H9 (cell line): ENCODE measurements around the gene SLC45A1. TPM values are rescaled to one million over a fixed set of nuclear protein-coding genes. Genes with fewer than 3 reads are reported as not detected.

Experiments
- DNase-seq: peaks from one replicate; pipeline ENCODE4 v3.0.0-alpha.2; 2017
- H2AFZ ChIP-seq: one replicate; pipeline ENCODE4 v1.6.1; 2013; ENCODE audit warnings: mild to moderate bottlenecking, low read length, control low read depth, moderate library complexity
- H2AK5ac ChIP-seq: 2 replicates; pipeline ENCODE4 v1.6.1; 2013; ENCODE audit warnings: low read length, control low read depth, mixed read lengths; ENCODE audit not compliant: insufficient read length
- H2BK120ac ChIP-seq: one replicate; pipeline ENCODE4 v1.6.1; 2013; ENCODE audit warnings: low read depth, mild to moderate bottlenecking, low read length, control low read depth, inconsistent platforms; ENCODE audit not compliant: poor library complexity, severe bottlenecking
- H2BK12ac ChIP-seq: 2 replicates; pipeline ENCODE4 v1.6.1; 2013; ENCODE audit warnings: low read length, control low read depth, mixed read lengths, low read depth; ENCODE audit not compliant: insufficient read length
- H2BK15ac ChIP-seq: 2 replicates; pipeline ENCODE4 v1.6.1; 2013; ENCODE audit warnings: low read depth, low read length, control low read depth
- H2BK20ac ChIP-seq: one replicate; pipeline ENCODE4 v1.6.1; 2013; ENCODE audit warnings: low read depth, mild to moderate bottlenecking, low read length, control low read depth, inconsistent platforms; ENCODE audit not compliant: poor library complexity, severe bottlenecking
- H2BK5ac ChIP-seq: 2 replicates; pipeline ENCODE4 v1.6.1; 2013; ENCODE audit warnings: low read length, control low read depth, mixed read lengths; ENCODE audit not compliant: insufficient read length
- H3K14ac ChIP-seq: 2 replicates; pipeline ENCODE4 v1.6.1; 2013; ENCODE audit warnings: low read length, control low read depth; ENCODE audit not compliant: insufficient read depth
- H3K18ac ChIP-seq: 2 replicates; pipeline ENCODE4 v1.6.1; 2013; ENCODE audit warnings: low read depth, mild to moderate bottlenecking, mixed read lengths, low read length, control low read depth; ENCODE audit not compliant: insufficient read length
- H3K23ac ChIP-seq: 2 replicates; pipeline ENCODE4 v1.6.1; 2013; ENCODE audit warnings: low read length, control low read depth, mixed read lengths, low read depth; ENCODE audit not compliant: insufficient read length
- H3K23me2 ChIP-seq: 2 replicates; pipeline ENCODE4 v1.6.1; 2013; ENCODE audit warnings: low read depth, mild to moderate bottlenecking, mixed read lengths, low read length, control low read depth; ENCODE audit not compliant: insufficient read length, poor library complexity, severe bottlenecking
- H3K27ac ChIP-seq: 2 replicates; pipeline ENCODE4 v1.5.1; 2013; ENCODE audit warnings: low read length, control low read depth, mixed read lengths, low read depth; ENCODE audit not compliant: insufficient read length
- H3K27me3 ChIP-seq: 2 replicates; pipeline ENCODE4 v1.6.1; 2013; ENCODE audit warnings: low read length, control low read depth, inconsistent platforms; ENCODE audit not compliant: insufficient read depth
- H3K4ac ChIP-seq: 2 replicates; pipeline ENCODE4 v1.6.1; 2013; ENCODE audit warnings: low read depth, mild to moderate bottlenecking, control low read depth, inconsistent platforms, low read length, moderate library complexity
- H3K4me1 ChIP-seq: 2 replicates; pipeline ENCODE4 v1.6.1; 2013; ENCODE audit warnings: low read length, control low read depth, inconsistent platforms; ENCODE audit not compliant: insufficient read depth
- H3K4me2 ChIP-seq: 2 replicates; pipeline ENCODE4 v1.6.1; 2013; ENCODE audit warnings: low read length, control low read depth, mixed read lengths; ENCODE audit not compliant: insufficient read length, insufficient read depth
- H3K56ac ChIP-seq: 2 replicates; pipeline ENCODE4 v1.6.1; 2013; ENCODE audit warnings: low read depth, mild to moderate bottlenecking, mixed read lengths, low read length, control low read depth; ENCODE audit not compliant: insufficient read length
- H3K79me1 ChIP-seq: 2 replicates; pipeline ENCODE4 v1.6.1; 2013; ENCODE audit warnings: low read depth, mild to moderate bottlenecking, moderate library complexity, low read length, control low read depth, inconsistent platforms; ENCODE audit not compliant: insufficient read depth, poor library complexity, severe bottlenecking
- H3K79me2 ChIP-seq: 2 replicates; pipeline ENCODE4 v1.6.1; 2013; ENCODE audit warnings: low read length, control low read depth, inconsistent platforms; ENCODE audit not compliant: insufficient read depth
- H3K9ac ChIP-seq: 2 replicates; pipeline ENCODE4 v1.6.1; 2013; ENCODE audit warnings: low read length, control low read depth, mixed read lengths; ENCODE audit not compliant: insufficient read length; ENCODE audit errors: extremely low read depth
- H3K9me3 ChIP-seq: one replicate; pipeline ENCODE4 v1.6.1; 2013; ENCODE audit warnings: low read depth, low read length, inconsistent platforms; ENCODE audit not compliant: control insufficient read depth
- H3T11ph ChIP-seq: one replicate; pipeline ENCODE4 v1.6.1; 2013; ENCODE audit warnings: mild to moderate bottlenecking, low read length, control low read depth, inconsistent platforms
- H4K20me1 ChIP-seq: one replicate; pipeline ENCODE4 v1.6.1; 2013; ENCODE audit not compliant: control insufficient read depth, insufficient read length, insufficient read depth
- H4K5ac ChIP-seq: 2 replicates; pipeline ENCODE4 v1.6.1; 2013; ENCODE audit warnings: low read depth, mild to moderate bottlenecking, mixed read lengths, low read length, control low read depth; ENCODE audit not compliant: insufficient read length
- H4K8ac ChIP-seq: replicated peaks from 2 replicates; pipeline ENCODE4 v1.6.1; 2013; ENCODE audit warnings: low read length, control low read depth, mixed read lengths, low read depth; ENCODE audit not compliant: insufficient read length
- H4K91ac ChIP-seq: 2 replicates; pipeline ENCODE4 v1.6.1; 2013; ENCODE audit warnings: low read depth, mild to moderate bottlenecking, moderate library complexity, mixed read lengths, low read length, control low read depth; ENCODE audit not compliant: insufficient read length
- H3K27ac Mint-ChIP-seq, 3 experiments: 2 replicates in 2 of 3; 3 replicates in 1 of 3; pipeline ENCODE4 v1.8.0; 2020 to 2021; ENCODE audit warnings: mixed read lengths in 3 of 3, mild to moderate bottlenecking in 1 of 3, moderate library complexity in 1 of 3
- H3K27me3 Mint-ChIP-seq: 2 replicates; pipeline ENCODE4 v1.8.0; 2021; ENCODE audit warnings: low read depth, mild to moderate bottlenecking, moderate library complexity, mixed read lengths
- H3K36me3 Mint-ChIP-seq, 3 experiments: 2 replicates in 2 of 3; 3 replicates in 1 of 3; pipeline ENCODE4 v1.8.0; 2020 to 2021; ENCODE audit warnings: low read depth in 3 of 3, mixed read lengths in 3 of 3; ENCODE audit not compliant: insufficient read depth in 1 of 3
- H3K4me1 Mint-ChIP-seq, 2 experiments: 2 replicates each; pipeline ENCODE4 v1.8.0; 2020; ENCODE audit warnings: mixed read lengths in 2 of 2
- H3K4me3 Mint-ChIP-seq, 2 experiments: 2 replicates in 1 of 2; 3 replicates in 1 of 2; pipeline ENCODE4 v1.8.0; 2020 to 2021; ENCODE audit warnings: mild to moderate bottlenecking in 2 of 2, mixed read lengths in 2 of 2, moderate library complexity in 1 of 2
- H3K9me3 Mint-ChIP-seq, 2 experiments: 2 replicates in 1 of 2; 3 replicates in 1 of 2; pipeline ENCODE4 v1.8.0; 2020; ENCODE audit warnings: mild to moderate bottlenecking in 2 of 2, mixed read lengths in 2 of 2, moderate library complexity in 1 of 2
- WGBS: extraction: QIAGEN DNeasy Blood & Tissue Kit; methylation state at CpG from one replicate; pipeline ENCODE4 v1.1.7; 2013; ENCODE audit warnings: missing lambda C conversion rate, low lambda C conversion rate, mixed read lengths; ENCODE audit not compliant: insufficient read length; ENCODE audit errors: extremely low coverage; 5-methylcytosine and 5-hydroxymethylcytosine counted together
- total RNA-seq: library from RNA; stranded (reverse); gene quantifications from 2 replicates; pipeline ENCODE4 v1.2.1, GENCODE V29; 2021
- TF ChIP-seq, protein P1 (sequence below): fragments of 200-600 bp; sonication (generic); conservative IDR thresholded peaks from 3 replicates; pipeline ENCODE4 v1.8.0; 2021; ENCODE audit warnings: antibody characterized with exemption, mild to moderate bottlenecking

The SLC45A1 gene
- total RNA-seq, 1 experiment from 2014 or later: 0.63 TPM

DNA sequence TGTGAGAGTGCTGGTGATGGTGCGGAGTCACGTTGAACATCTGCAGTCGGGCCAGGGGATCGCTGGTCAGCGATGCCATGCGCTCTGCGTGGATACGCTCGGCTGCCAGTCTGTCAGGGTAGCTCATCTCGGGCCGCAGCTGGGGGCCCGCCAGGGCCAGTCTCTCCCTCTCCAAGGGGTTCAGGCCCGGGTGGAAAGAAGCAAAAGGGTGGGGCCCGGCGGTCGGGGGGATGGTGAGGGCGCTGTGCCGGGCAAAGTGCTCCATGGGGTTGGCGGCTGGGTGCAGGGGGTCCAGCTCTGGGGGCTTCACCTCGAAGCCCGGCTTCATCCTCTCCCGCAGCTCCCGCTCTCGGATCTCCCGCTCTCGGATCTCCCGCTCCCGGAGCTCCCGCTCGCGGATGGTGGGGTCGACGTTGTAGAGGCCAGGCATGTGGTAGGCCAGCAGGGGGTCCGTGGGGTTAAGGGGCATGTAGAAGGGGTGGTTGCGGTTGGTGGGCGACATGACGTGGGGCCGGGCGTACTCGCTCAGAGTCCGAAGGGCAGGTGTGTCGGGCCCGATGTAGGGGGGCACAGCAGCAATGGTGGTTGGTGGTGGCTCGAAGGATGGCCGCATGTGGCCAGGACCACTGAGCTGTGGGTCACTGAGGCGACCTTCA, 40.5 kb downstream of the SLC45A1 start:
- no peak overlapping the region for H4K8ac ChIP-seq
- no peak overlapping the region for H2AFZ ChIP-seq
- Mint-ChIP-seq H3K27ac (peak overlapping the region; percentile 56 to 77 (median 68); a peak in 3 of 7 replicates), H3K27me3 (no peaks in the 10 kb centered on the region; the same call in none of the 2 replicates), H3K9me3 (no peaks in the 10 kb centered on the region), H3K4me3 (no peak overlapping the region), H3K4me1 (peaks cover 0 to 6% of the 10 kb centered on the region in 2 experiments; a peak in 1 of 4 replicates), H3K36me3 (peaks cover 50 to 80% (median 75%) of the 10 kb centered on the region in 3 experiments; a peak in 6 of 7 replicates)
- H3K4me1 ChIP-seq: no peaks in the 10 kb centered on the region
- no peak overlapping the region for H4K5ac ChIP-seq
- H3T11ph ChIP-seq: no peak overlapping the region
- no peaks in the 10 kb centered on the region for H3K9me3 ChIP-seq
- no peak for DNase-seq
- no peak overlapping the region for H2BK15ac ChIP-seq
- H4K91ac ChIP-seq: no peak overlapping the region
- no peak overlapping the region for H3K4me2 ChIP-seq
- H2AK5ac ChIP-seq: no peak overlapping the region
- H3K9ac ChIP-seq: no peak overlapping the region
- H3K23ac ChIP-seq: no peak overlapping the region
- H3K27ac ChIP-seq: no peak overlapping the region
- H3K27me3 ChIP-seq: no peaks in the 10 kb centered on the region
- no peak overlapping the region for H2BK120ac ChIP-seq
- H3K79me1 ChIP-seq: no peaks in the 10 kb centered on the region
- H3K18ac ChIP-seq: no peak overlapping the region
- TF ChIP-seq, protein P1, sequence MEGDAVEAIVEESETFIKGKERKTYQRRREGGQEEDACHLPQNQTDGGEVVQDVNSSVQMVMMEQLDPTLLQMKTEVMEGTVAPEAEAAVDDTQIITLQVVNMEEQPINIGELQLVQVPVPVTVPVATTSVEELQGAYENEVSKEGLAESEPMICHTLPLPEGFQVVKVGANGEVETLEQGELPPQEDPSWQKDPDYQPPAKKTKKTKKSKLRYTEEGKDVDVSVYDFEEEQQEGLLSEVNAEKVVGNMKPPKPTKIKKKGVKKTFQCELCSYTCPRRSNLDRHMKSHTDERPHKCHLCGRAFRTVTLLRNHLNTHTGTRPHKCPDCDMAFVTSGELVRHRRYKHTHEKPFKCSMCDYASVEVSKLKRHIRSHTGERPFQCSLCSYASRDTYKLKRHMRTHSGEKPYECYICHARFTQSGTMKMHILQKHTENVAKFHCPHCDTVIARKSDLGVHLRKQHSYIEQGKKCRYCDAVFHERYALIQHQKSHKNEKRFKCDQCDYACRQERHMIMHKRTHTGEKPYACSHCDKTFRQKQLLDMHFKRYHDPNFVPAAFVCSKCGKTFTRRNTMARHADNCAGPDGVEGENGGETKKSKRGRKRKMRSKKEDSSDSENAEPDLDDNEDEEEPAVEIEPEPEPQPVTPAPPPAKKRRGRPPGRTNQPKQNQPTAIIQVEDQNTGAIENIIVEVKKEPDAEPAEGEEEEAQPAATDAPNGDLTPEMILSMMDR: no peak
- peaks cover 3% of the 10 kb centered on the region for H4K20me1 ChIP-seq
- no peak overlapping the region for H3K14ac ChIP-seq
- no peaks in the 10 kb centered on the region for H3K23me2 ChIP-seq
- H2BK5ac ChIP-seq: no peak overlapping the region
- H2BK20ac ChIP-seq: no peak overlapping the region
- no peak overlapping the region for H3K56ac ChIP-seq
- no peaks in the 10 kb centered on the region for H3K79me2 ChIP-seq
- WGBS: no CpG with 5 or more reads among the region's 46 CpGs
- no peak overlapping the region for H2BK12ac ChIP-seq
- H3K4ac ChIP-seq: no peak overlapping the region
